GM23338 (cell line): ENCODE results near the gene MYL5. TPM values are rescaled to one million over a fixed set of nuclear protein-coding genes. Genes with fewer than 3 reads are reported as not detected.

ENCODE experiments used
- ATAC-seq: fragments of 200-7000 bp; cut with Tn5 transposase; 3 replicates; pipeline ENCODE4 v1.9.1; 2020
- DNase-seq: peaks from one replicate; pipeline ENCODE4 v3.0.0-alpha.2; 2015; ENCODE audit warnings: low spot score
- H2AFZ ChIP-seq: fragments of 200-600 bp; sonication (generic); 2 replicates; pipeline ENCODE4 v1.8.0; 2016; ENCODE audit warnings: antibody characterized with exemption, mild to moderate bottlenecking, moderate library complexity
- H3F3A ChIP-seq: fragments of 200-600 bp; sonication (generic); replicated peaks from 2 replicates; pipeline ENCODE4 v1.8.0; 2017; ENCODE audit warnings: antibody characterized with exemption, mixed run types, low read depth
- H3K27ac ChIP-seq: fragments of 200-600 bp; sonication (generic); 2 replicates; pipeline ENCODE4 v1.6.1; 2016; ENCODE audit warnings: low read depth
- H3K27me3 ChIP-seq: fragments of 200-600 bp; sonication (generic); 2 replicates; pipeline ENCODE4 v1.8.0; 2016; ENCODE audit warnings: mild to moderate bottlenecking, mixed run types, moderate library complexity; ENCODE audit not compliant: insufficient read depth
- H3K36me3 ChIP-seq: fragments of 200-600 bp; sonication (generic); 2 replicates; pipeline ENCODE4 v1.8.0; 2016; ENCODE audit warnings: mild to moderate bottlenecking; ENCODE audit not compliant: insufficient read depth
- H3K4me1 ChIP-seq: fragments of 200-600 bp; sonication (generic); 2 replicates; pipeline ENCODE4 v1.8.0; 2016; ENCODE audit warnings: mild to moderate bottlenecking, moderate library complexity; ENCODE audit not compliant: insufficient read depth
- H3K4me2 ChIP-seq: fragments of 200-600 bp; sonication (generic); 2 replicates; pipeline ENCODE4 v1.7.1; 2017; ENCODE audit warnings: mixed run types
- H3K4me3 ChIP-seq: fragments of 200-600 bp; sonication (generic); 2 replicates; pipeline ENCODE4 v1.6.1; 2016; ENCODE audit warnings: mixed run types
- H3K79me2 ChIP-seq: fragments of 200-600 bp; sonication (generic); replicated peaks from 2 replicates; pipeline ENCODE4 v1.8.0; 2017; ENCODE audit warnings: mild to moderate bottlenecking; ENCODE audit not compliant: insufficient read depth
- H3K9me2 ChIP-seq: fragments of 200-600 bp; sonication (generic); 2 replicates; pipeline ENCODE4 v1.8.0; 2017; ENCODE audit not compliant: insufficient read depth
- H4K20me1 ChIP-seq: fragments of 200-600 bp; sonication (generic); replicated peaks from 2 replicates; pipeline ENCODE4 v1.8.0; 2017; ENCODE audit warnings: mild to moderate bottlenecking; ENCODE audit not compliant: insufficient read depth
- H3K27ac Mint-ChIP-seq: 2 replicates; pipeline ENCODE4 v1.8.0; 2020; ENCODE audit warnings: inconsistent platforms, mild to moderate bottlenecking, moderate library complexity, mixed read lengths
- H3K27me3 Mint-ChIP-seq: 3 replicates; pipeline ENCODE4 v1.8.0; 2022; ENCODE audit warnings: low read depth, mild to moderate bottlenecking, moderate library complexity, mixed read lengths, inconsistent platforms; ENCODE audit not compliant: insufficient read depth, poor library complexity
- H3K36me3 Mint-ChIP-seq: 3 replicates; pipeline ENCODE4 v1.8.0; 2021; ENCODE audit warnings: low read depth, mild to moderate bottlenecking, inconsistent platforms, moderate library complexity, mixed read lengths
- H3K4me1 Mint-ChIP-seq: 3 replicates; pipeline ENCODE4 v1.8.0; 2020; ENCODE audit warnings: mild to moderate bottlenecking, inconsistent platforms, mixed read lengths
- H3K4me3 Mint-ChIP-seq: 3 replicates; pipeline ENCODE4 v1.8.0; 2021; ENCODE audit warnings: moderate library complexity, mild to moderate bottlenecking, inconsistent platforms, mixed read lengths
- H3K9me3 Mint-ChIP-seq: 3 replicates; pipeline ENCODE4 v1.8.0; 2020; ENCODE audit warnings: moderate library complexity, mild to moderate bottlenecking, inconsistent platforms, mixed read lengths
- CREB1 ChIP-seq: fragments of 250-450 bp; sonication (Bioruptor Pico); IDR thresholded peaks from 2 replicates; pipeline ENCODE4 v1.5.0; 2020; ENCODE audit warnings: low read depth, mild to moderate bottlenecking, moderate library complexity
- EZH2phosphoT487 ChIP-seq: fragments of 200-600 bp; sonication (generic); IDR thresholded peaks from one replicate; pipeline ENCODE4 v1.8.1; 2018; ENCODE audit warnings: antibody characterized with exemption; ENCODE audit not compliant: unreplicated experiment
- JUNB ChIP-seq: IDR thresholded peaks from one replicate; pipeline ENCODE4 v1.6.1; 2016; ENCODE audit warnings: antibody characterized with exemption; ENCODE audit not compliant: unreplicated experiment
- NANOG ChIP-seq: IDR thresholded peaks from 2 replicates; pipeline ENCODE4 v1.6.1; 2016; ENCODE audit warnings: antibody characterized with exemption, borderline replicate concordance
- ZNF114 ChIP-seq: fragments of 250-450 bp; sonication (Bioruptor Pico); IDR thresholded peaks from 2 replicates; pipeline ENCODE4 v1.5.0; 2020; ENCODE audit warnings: mild to moderate bottlenecking, moderate library complexity
- ZNF331 ChIP-seq: fragments of 250-450 bp; sonication (Bioruptor Pico); IDR thresholded peaks from 2 replicates; pipeline ENCODE4 v1.5.0; 2020; ENCODE audit warnings: low read depth, mild to moderate bottlenecking, moderate library complexity
- ZNF462 ChIP-seq: fragments of 250-450 bp; sonication (Bioruptor Pico); IDR thresholded peaks from 2 replicates; pipeline ENCODE4 v1.5.0; 2020; ENCODE audit warnings: mild to moderate bottlenecking, moderate library complexity
- polyA plus RNA-seq: library from polyadenylated mRNA; unstranded; fragments of >200 nt; fragmentation: Nextera tagmentation; extraction: Ambion mirVana; gene quantifications from 2 replicates; pipeline ENCODE4 v1.2.1, GENCODE V29; 2016
- total RNA-seq: library from RNA; depleted of rRNA; stranded (reverse); fragments of >200 nt; shearing (Covaris generic); gene quantifications from 2 replicates; pipeline ENCODE4 v1.2.3, GENCODE V29; 2014
- TF ChIP-seq, protein P1 (sequence below): IDR thresholded peaks from 2 replicates; pipeline ENCODE4 v1.6.1; 2016; ENCODE audit warnings: antibody characterized with exemption

The MYL5 gene
- total and polyA plus RNA-seq, 2 experiments from 2014 or later, result 3.0 to 4.4 TPM

- TF ChIP-seq ZNF462 (CRISPR knock-in tag) (no peak), EZH2phosphoT487 (no peak), ZNF331 (CRISPR knock-in tag) (no peak)
These were observed 22.3 kb upstream of the MYL5 start (continued) for GRCh38 chr4:651884-652642.

DNA sequence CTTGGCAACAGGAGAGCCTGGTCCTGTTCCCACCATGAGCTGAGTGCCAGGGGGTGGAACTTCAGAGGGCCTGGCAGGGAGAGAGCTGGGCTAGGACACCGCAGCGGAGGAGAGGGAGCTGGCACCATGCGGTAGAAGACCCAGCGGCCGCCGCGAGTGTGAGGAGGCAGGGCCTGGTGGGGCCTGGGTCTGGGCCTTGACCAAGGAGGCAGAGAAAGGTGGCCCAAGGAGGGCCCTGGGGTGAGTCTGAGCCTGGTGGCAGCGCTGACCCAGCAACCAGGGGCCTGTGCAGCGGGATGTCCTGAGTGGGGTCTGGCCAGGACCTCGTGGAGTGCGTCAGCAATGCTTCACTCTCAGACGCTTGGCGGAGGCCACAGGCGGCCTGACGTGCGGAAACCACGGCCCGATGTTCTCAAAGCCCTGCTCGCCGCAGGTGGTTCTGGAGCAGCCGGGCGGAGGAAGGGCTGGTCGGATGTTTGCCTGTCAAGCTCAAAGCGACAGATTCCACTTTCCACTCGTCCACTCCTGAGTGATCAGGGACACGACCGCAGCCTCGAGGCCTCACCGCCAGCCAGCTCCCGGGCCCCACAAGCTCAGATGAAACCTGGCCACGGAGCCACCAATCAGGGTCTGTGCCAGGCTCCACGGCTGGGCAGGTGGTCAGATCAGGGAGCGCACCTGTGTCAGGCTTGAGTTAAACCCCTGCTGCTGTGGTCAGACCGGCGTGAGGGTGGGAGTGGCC is 21.1 kb upstream of the MYL5 start:
- Mint-ChIP-seq H3K4me3 (no peak overlapping the region), H3K9me3 (no peaks in the 10 kb centered on the region), H3K36me3 (no peaks in the 10 kb centered on the region; the same call in 2 of the 3 replicates), H3K27me3 (peaks cover 20% of the 10 kb centered on the region), H3K27ac (no peak overlapping the region), H3K4me1 (peaks cover 9% of the 10 kb centered on the region)
- Histone ChIP-seq H3K4me3 (no peak overlapping the region), H4K20me1 (no peaks in the 10 kb centered on the region), H3K27ac (no peak overlapping the region), H2AFZ (no peak overlapping the region), H3K36me3 (no peaks in the 10 kb centered on the region), H3K27me3 (no peaks in the 10 kb centered on the region), H3K4me2 (no peak overlapping the region), H3K79me2 (no peaks in the 10 kb centered on the region), H3K4me1 (no peaks in the 10 kb centered on the region), H3F3A (no peaks in the 10 kb centered on the region), H3K9me2 (no peaks in the 10 kb centered on the region)
- no peak for DNase-seq
- TF ChIP-seq ZNF331 (CRISPR knock-in tag) (no peak), CREB1 (CRISPR knock-in tag) (no peak), NANOG (no peak), ZNF114 (CRISPR knock-in tag) (no peak), JUNB (no peak), EZH2phosphoT487 (no peak)
- TF ChIP-seq, protein P1, sequence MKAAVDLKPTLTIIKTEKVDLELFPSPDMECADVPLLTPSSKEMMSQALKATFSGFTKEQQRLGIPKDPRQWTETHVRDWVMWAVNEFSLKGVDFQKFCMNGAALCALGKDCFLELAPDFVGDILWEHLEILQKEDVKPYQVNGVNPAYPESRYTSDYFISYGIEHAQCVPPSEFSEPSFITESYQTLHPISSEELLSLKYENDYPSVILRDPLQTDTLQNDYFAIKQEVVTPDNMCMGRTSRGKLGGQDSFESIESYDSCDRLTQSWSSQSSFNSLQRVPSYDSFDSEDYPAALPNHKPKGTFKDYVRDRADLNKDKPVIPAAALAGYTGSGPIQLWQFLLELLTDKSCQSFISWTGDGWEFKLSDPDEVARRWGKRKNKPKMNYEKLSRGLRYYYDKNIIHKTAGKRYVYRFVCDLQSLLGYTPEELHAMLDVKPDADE, result no peak
- ATAC-seq, result no peak
